GM12878 (cell line): ENCODE measurements around the gene SHROOM3.

Experiments
- ASH2L ChIP-seq: fragments of 300-600, 200-600 bp; sonication (generic); IDR thresholded peaks from 2 replicates; pipeline ENCODE4 v1.6.1; 2017; ENCODE audit warnings: low read depth, mild to moderate bottlenecking, borderline replicate concordance
- CBFB ChIP-seq: IDR thresholded peaks from 2 replicates; pipeline ENCODE4 v1.6.1; 2016; ENCODE audit warnings: antibody characterized with exemption, low read depth
- CEBPB ChIP-seq, 2 experiments: fragments of 150-350 bp in 1 of 2; IDR thresholded peaks; 2 replicates each; pipeline ENCODE4 v1.6.1; 2012 to 2014; ENCODE audit warnings: low read depth in 2 of 2, low read length in 2 of 2, borderline replicate concordance in 1 of 2, inconsistent platforms in 1 of 2
- CHD2 ChIP-seq: IDR thresholded peaks from 2 replicates; pipeline ENCODE4 v1.6.1; 2011; ENCODE audit warnings: low read depth, low read length, improper control_type of control experiment, borderline replicate concordance
- CTCF ChIP-seq, 3 experiments: IDR thresholded peaks in 2 of 3; conservative IDR thresholded peaks in 1 of 3; 2 replicates each; pipeline ENCODE4 v1.5.1; 2011; ENCODE audit warnings: low read depth in 3 of 3, low read length in 3 of 3, mild to moderate bottlenecking in 3 of 3, control low read depth in 2 of 3, moderate library complexity in 2 of 3, inconsistent platforms in 1 of 3, mixed read lengths in 1 of 3; ENCODE audit not compliant: control insufficient read depth in 2 of 3, insufficient read depth in 1 of 3; ENCODE audit errors: extremely low read depth in 1 of 3
- MXI1 ChIP-seq: fragments of 150-350 bp; IDR thresholded peaks from 2 replicates; pipeline ENCODE4 v1.6.1; 2011; ENCODE audit warnings: low read depth, mild to moderate bottlenecking, inconsistent platforms, low read length, improper control_type of control experiment
- NR2C2 ChIP-seq: IDR thresholded peaks from 2 replicates; pipeline ENCODE4 v1.6.1; 2011; ENCODE audit warnings: borderline replicate concordance, low read depth; ENCODE audit not compliant: control insufficient read depth, insufficient read length
- PAX5 ChIP-seq: IDR thresholded peaks from 2 replicates; pipeline ENCODE4 v1.6.1; 2011; ENCODE audit warnings: low read depth, low read length, borderline replicate concordance
- POLR2A ChIP-seq: IDR thresholded peaks from 2 replicates; pipeline ENCODE4 v1.6.1; 2011; ENCODE audit warnings: low read depth, mild to moderate bottlenecking, low read length
- TAF1 ChIP-seq: IDR thresholded peaks from 2 replicates; pipeline ENCODE4 v1.6.1; 2011; ENCODE audit warnings: mild to moderate bottlenecking, low read depth, low read length, borderline replicate concordance

DNA sequence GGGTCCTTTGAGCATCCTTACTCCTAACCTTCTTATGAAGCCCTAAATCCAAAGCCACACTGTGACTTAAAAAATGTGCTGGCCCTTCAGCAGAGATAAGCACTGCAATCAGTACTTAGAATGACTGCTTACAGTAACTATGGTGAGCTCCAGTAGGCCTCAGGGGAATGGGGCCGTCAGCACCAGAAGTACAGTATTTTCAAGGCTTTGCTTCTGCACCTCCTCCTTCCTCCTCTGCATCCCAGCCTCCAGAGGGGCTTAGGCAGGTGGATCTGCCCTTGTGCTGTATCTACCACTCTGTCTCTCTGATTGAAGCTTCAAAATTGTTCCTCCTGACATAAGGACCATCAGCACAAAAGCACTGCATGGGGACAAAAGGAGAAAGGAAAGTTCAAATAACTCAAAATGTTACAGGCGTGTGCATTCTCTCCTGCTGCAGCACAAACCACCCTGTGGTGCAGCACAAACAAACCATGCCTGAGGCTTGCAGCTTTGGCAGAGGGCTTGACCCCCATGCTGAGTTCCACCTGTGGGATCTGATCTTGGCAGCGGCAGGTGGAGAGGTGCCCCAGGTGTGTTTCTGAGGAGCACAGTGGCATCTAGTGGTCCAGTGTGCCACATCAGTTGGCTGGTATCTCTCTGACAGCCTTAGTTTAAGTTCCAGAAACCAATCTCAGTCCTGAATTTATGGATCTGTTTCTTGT, 298.2 kb downstream of the SHROOM3 start:
- TF ChIP-seq POLR2A (no peak), MXI1 (no peak), NR2C2 (no peak), TAF1 (no peak), CBFB (no peak), CHD2 (no peak), CEBPB (IDR thresholded peaks at IDR 0.05; ENCODE audit: borderline replicate concordance in 1 of 2, low read depth in 2 of 2, low read length in 2 of 2) (no peak), CTCF (IDR thresholded peaks at IDR 0.05 in 2 of 3, conservative IDR thresholded peaks at IDR 0.05 in 1 of 3; ENCODE audit: control insufficient read depth in 2 of 3, extremely low read depth in 1 of 3, insufficient read depth in 1 of 3, low read depth in 3 of 3, low read length in 3 of 3) (peak in 2 of 3 experiments; percentile 18 to 24; a peak in 1 of 6 replicates), PAX5 (no peak), ASH2L (no peak)
